ENCODE data around the gene MEI1. TPM values are rescaled to one million over a fixed set of nuclear protein-coding genes. Genes with fewer than 3 reads are reported as not detected.

Gene MEI1
- total and polyA plus RNA-seq, 9 of the 15 experiments (the other 6 are each of a cell fraction or from before 2014, with no cell fraction given): 0.08 to 0.68 (median 0.18) TPM; not detected in 2

- TF ChIP-seq MNT (conservative IDR thresholded peaks at IDR 0.05): peak; percentile 70 to 80; a peak in 3 of 4 replicates
- peak; percentile 54; the same call in 1 of the 2 replicates for TF ChIP-seq SMARCA4 (IDR thresholded peaks at IDR 0.05)
- no peak for TF ChIP-seq SFPQ (IDR thresholded peaks at IDR 0.05; ENCODE audit: low read depth, low read length)
- TF ChIP-seq THRAP3 (IDR thresholded peaks at IDR 0.05; ENCODE audit: borderline replicate concordance): no peak
- TF ChIP-seq PHB2 (IDR thresholded peaks at IDR 0.05; ENCODE audit: low read depth): no peak
- TF ChIP-seq KHSRP (IDR thresholded peaks at IDR 0.05): no peak
- no peak for TF ChIP-seq CSDE1 (IDR thresholded peaks at IDR 0.05)
- TF ChIP-seq AFF1 (IDR thresholded peaks at IDR 0.05; ENCODE audit: low read depth in 1 of 2, partially characterized antibody in 2 of 2): peak in 1 of 2 experiments; percentile 22
- TF ChIP-seq FOSL1 (tag; conservative IDR thresholded peaks at IDR 0.05): peak; percentile 48; the same call in 1 of the 2 replicates
- TF ChIP-seq VEZF1 (CRISPR knock-in tag; IDR thresholded peaks at IDR 0.05): peak; percentile 99
- TF ChIP-seq SUPT5H (IDR thresholded peaks at IDR 0.05): peak; percentile 56
- no peak for TF ChIP-seq ZNF785 (CRISPR knock-in tag; IDR thresholded peaks at IDR 0.05)
- 0 out of 2 replicates have a peak, but pooled peaks have one; percentile 29 for TF ChIP-seq THAP12 (CRISPR knock-in tag; IDR thresholded peaks at IDR 0.05)
Observed at GRCh38 chr22:41832553-41833368, 133.5 kb downstream of the MEI1 start, which contains the start of gene SREBF2 (continued).

All from K562 (cell line).